ENCODE measurements around the gene SMIM11. TPM values are rescaled to one million over a fixed set of nuclear protein-coding genes. Genes with fewer than 3 reads are reported as not detected.

SMIM11 gene
- total and polyA plus RNA-seq, 2 experiments from 2014 or later: 3.5 to 8.9 TPM

GRCh38 chr21:34365809-34366208, 9.5 kb upstream of the SMIM11 start:
- Histone ChIP-seq H3K27me3 (ENCODE audit: insufficient read depth) (no peaks in the 10 kb centered on the region), H3K27ac (ENCODE audit: low read depth) (no peak overlapping the region), H3F3A (replicated peaks; ENCODE audit: low read depth) (no peaks in the 10 kb centered on the region), H4K20me1 (replicated peaks; ENCODE audit: insufficient read depth) (no peaks in the 10 kb centered on the region), H3K4me2 (no peak overlapping the region), H3K4me1 (ENCODE audit: insufficient read depth) (no peaks in the 10 kb centered on the region), H3K79me2 (replicated peaks; ENCODE audit: insufficient read depth) (no peaks in the 10 kb centered on the region), H3K9me2 (ENCODE audit: insufficient read depth) (no peaks in the 10 kb centered on the region), H2AFZ (no peak overlapping the region), H3K4me3 (no peak overlapping the region), H3K36me3 (ENCODE audit: insufficient read depth) (no peaks in the 10 kb centered on the region)
- TF ChIP-seq, protein P1, sequence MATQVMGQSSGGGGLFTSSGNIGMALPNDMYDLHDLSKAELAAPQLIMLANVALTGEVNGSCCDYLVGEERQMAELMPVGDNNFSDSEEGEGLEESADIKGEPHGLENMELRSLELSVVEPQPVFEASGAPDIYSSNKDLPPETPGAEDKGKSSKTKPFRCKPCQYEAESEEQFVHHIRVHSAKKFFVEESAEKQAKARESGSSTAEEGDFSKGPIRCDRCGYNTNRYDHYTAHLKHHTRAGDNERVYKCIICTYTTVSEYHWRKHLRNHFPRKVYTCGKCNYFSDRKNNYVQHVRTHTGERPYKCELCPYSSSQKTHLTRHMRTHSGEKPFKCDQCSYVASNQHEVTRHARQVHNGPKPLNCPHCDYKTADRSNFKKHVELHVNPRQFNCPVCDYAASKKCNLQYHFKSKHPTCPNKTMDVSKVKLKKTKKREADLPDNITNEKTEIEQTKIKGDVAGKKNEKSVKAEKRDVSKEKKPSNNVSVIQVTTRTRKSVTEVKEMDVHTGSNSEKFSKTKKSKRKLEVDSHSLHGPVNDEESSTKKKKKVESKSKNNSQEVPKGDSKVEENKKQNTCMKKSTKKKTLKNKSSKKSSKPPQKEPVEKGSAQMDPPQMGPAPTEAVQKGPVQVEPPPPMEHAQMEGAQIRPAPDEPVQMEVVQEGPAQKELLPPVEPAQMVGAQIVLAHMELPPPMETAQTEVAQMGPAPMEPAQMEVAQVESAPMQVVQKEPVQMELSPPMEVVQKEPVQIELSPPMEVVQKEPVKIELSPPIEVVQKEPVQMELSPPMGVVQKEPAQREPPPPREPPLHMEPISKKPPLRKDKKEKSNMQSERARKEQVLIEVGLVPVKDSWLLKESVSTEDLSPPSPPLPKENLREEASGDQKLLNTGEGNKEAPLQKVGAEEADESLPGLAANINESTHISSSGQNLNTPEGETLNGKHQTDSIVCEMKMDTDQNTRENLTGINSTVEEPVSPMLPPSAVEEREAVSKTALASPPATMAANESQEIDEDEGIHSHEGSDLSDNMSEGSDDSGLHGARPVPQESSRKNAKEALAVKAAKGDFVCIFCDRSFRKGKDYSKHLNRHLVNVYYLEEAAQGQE (IDR thresholded peaks at IDR 0.05; ENCODE audit: unreplicated experiment): no peak
- TF ChIP-seq ZNF331 (CRISPR knock-in tag; IDR thresholded peaks at IDR 0.05; ENCODE audit: low read depth) (no peak), ZNF114 (CRISPR knock-in tag; IDR thresholded peaks at IDR 0.05) (no peak), CREB1 (CRISPR knock-in tag; IDR thresholded peaks at IDR 0.05; ENCODE audit: low read depth) (no peak)
- Mint-ChIP-seq H3K27me3 (ENCODE audit: insufficient read depth, low read depth, poor library complexity) (peaks cover 2% of the 10 kb centered on the region), H3K4me3 (no peak overlapping the region), H3K4me1 (peaks cover 10% of the 10 kb centered on the region; the same call in 1 of the 3 replicates), H3K27ac (no peak overlapping the region), H3K36me3 (ENCODE audit: low read depth) (no peaks in the 10 kb centered on the region; the same call in 2 of the 3 replicates), H3K9me3 (no peaks in the 10 kb centered on the region)
- DNase-seq (ENCODE audit: low spot score): no peak
- ATAC-seq: no peak

GRCh38 chr21:34367320-34367935, 7.9 kb upstream of the SMIM11 start:
- peak; percentile 62 to 89 for TF ChIP-seq CTCF (conservative IDR thresholded peaks at IDR 0.05; ENCODE audit: low read depth in 2 of 2)
- no peak for TF ChIP-seq CREB1 (CRISPR knock-in tag; IDR thresholded peaks at IDR 0.05; ENCODE audit: low read depth)
- H3K27me3 ChIP-seq (ENCODE audit: insufficient read depth): no peaks in the 10 kb centered on the region
- no peak overlapping the region for H3K4me3 Mint-ChIP-seq
- no peaks in the 10 kb centered on the region for H4K20me1 ChIP-seq (replicated peaks; ENCODE audit: insufficient read depth)
- H3K4me2 ChIP-seq: no peak overlapping the region
- H3K27me3 Mint-ChIP-seq (ENCODE audit: insufficient read depth, low read depth, poor library complexity): peaks cover 2% of the 10 kb centered on the region
- H3K4me3 ChIP-seq: no peak overlapping the region
- no peaks in the 10 kb centered on the region for H3K9me3 Mint-ChIP-seq
- no peaks in the 10 kb centered on the region for H3F3A ChIP-seq (replicated peaks; ENCODE audit: low read depth)
- peak; percentile 90 for DNase-seq (ENCODE audit: low spot score)
- H3K36me3 Mint-ChIP-seq (ENCODE audit: low read depth): no peaks in the 10 kb centered on the region; the same call in 2 of the 3 replicates
- peaks cover 7% of the 10 kb centered on the region; the same call in 1 of the 3 replicates for H3K4me1 Mint-ChIP-seq
- no peaks in the 10 kb centered on the region for H3K79me2 ChIP-seq (replicated peaks; ENCODE audit: insufficient read depth)
- peak; percentile 89 for ATAC-seq
- H2AFZ ChIP-seq: no peak overlapping the region
- no peaks in the 10 kb centered on the region for H3K4me1 ChIP-seq (ENCODE audit: insufficient read depth)
- no peaks in the 10 kb centered on the region for H3K36me3 ChIP-seq (ENCODE audit: insufficient read depth)
- H3K9me2 ChIP-seq (ENCODE audit: insufficient read depth): no peaks in the 10 kb centered on the region
- peak overlapping the region; percentile 77 for H3K27ac Mint-ChIP-seq
- H3K27ac ChIP-seq (ENCODE audit: low read depth): no peak overlapping the region
